OCI-LY3 (cell line): ENCODE measurements around the gene ATOH1.

Source experiments
- H2AFZ ChIP-seq: fragments of 200-600, 300-600 bp; shearing (Covaris generic); 2 replicates; pipeline ENCODE4 v1.6.0; 2014; ENCODE audit warnings: antibody characterized with exemption, low read depth, low read length
- H3K27ac ChIP-seq: fragments of 200-600, 300-600 bp; sonication (generic); 2 replicates; pipeline ENCODE4 v1.5.1; 2014; ENCODE audit warnings: mild to moderate bottlenecking, low read length, moderate library complexity, mixed read lengths
- H3K27me3 ChIP-seq: fragments of 200-600, 300-600 bp; sonication (generic); 2 replicates; pipeline ENCODE4 v1.6.1; 2014; ENCODE audit warnings: low read depth, low read length, mixed read lengths
- H3K36me3 ChIP-seq: fragments of 200-600, 300-600 bp; sonication (generic); replicated peaks from 2 replicates; pipeline ENCODE3; 2014; ENCODE audit warnings: low read depth, low read length, mixed read lengths
- H3K4me1 ChIP-seq: fragments of 300-600, 200-600 bp; sonication (generic); 2 replicates; pipeline ENCODE4 v1.6.1; 2014; ENCODE audit warnings: low read length, mixed read lengths
- H3K4me2 ChIP-seq: fragments of 200-600, 300-600 bp; sonication (generic); 2 replicates; pipeline ENCODE4 v1.6.1; 2014; ENCODE audit warnings: low read length, mixed read lengths
- H3K4me3 ChIP-seq: fragments of 300-600, 200-600 bp; sonication (generic); 2 replicates; pipeline ENCODE4 v1.5.1; 2014; ENCODE audit warnings: antibody characterized with exemption, mild to moderate bottlenecking, low read length, moderate library complexity
- H3K79me2 ChIP-seq: fragments of 300-600, 200-600 bp; shearing (Covaris generic); 2 replicates; pipeline ENCODE4 v1.6.1; 2014; ENCODE audit warnings: mild to moderate bottlenecking, low read length, mixed read lengths
- H3K9ac ChIP-seq: fragments of 300-600, 200-600 bp; shearing (Covaris generic); 2 replicates; pipeline ENCODE4 v1.6.0; 2014; ENCODE audit warnings: mild to moderate bottlenecking, low read length, moderate library complexity
- H3K9me3 ChIP-seq: fragments of 200-600, 300-600 bp; shearing (Covaris generic); 2 replicates; pipeline ENCODE4 v1.6.1; 2014; ENCODE audit warnings: low read length, mixed read lengths; ENCODE audit not compliant: insufficient read depth
- H4K20me1 ChIP-seq: fragments of 200-600, 300-600 bp; sonication (generic); 2 replicates; pipeline ENCODE4 v1.6.1; 2016; ENCODE audit warnings: low read length, mixed read lengths; ENCODE audit not compliant: insufficient read depth
- CTCF ChIP-seq: fragments of 200-600, 300-600 bp; sonication (generic); IDR thresholded peaks from 2 replicates; pipeline ENCODE4 v1.5.1; 2014; ENCODE audit warnings: antibody characterized with exemption, low read length, low read depth
- EZH2phosphoT487 ChIP-seq: fragments of 200-600 bp; shearing (Covaris generic); IDR thresholded peaks from 2 replicates; pipeline ENCODE4 v1.6.1; 2018; ENCODE audit warnings: antibody characterized with exemption, mixed run types, low read depth

Gene ATOH1

DNA sequence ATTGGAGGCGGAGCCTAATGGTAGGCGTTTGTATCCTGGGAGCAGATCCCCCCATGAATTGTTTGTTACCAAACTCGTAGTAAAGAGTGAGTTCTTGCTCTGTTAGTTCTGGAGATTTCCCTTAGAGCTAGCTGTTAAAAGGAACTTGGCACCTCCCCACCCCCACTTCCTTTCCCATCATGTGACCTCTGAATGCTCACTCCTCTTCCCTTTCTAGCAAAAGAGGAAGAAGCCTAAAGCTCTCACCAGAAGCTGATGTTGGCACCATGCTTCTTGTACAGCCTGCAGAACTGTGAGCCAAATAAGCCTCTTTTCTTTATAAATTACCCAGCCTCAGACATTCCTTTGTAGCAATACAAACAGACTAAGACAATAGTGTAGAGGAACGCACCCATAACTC, 13.8 kb upstream of the ATOH1 start:
- Histone ChIP-seq H2AFZ (peak overlapping the region; percentile 57; the same call in 1 of the 2 replicates), H3K36me3 (no peaks in the 10 kb centered on the region)

DNA sequence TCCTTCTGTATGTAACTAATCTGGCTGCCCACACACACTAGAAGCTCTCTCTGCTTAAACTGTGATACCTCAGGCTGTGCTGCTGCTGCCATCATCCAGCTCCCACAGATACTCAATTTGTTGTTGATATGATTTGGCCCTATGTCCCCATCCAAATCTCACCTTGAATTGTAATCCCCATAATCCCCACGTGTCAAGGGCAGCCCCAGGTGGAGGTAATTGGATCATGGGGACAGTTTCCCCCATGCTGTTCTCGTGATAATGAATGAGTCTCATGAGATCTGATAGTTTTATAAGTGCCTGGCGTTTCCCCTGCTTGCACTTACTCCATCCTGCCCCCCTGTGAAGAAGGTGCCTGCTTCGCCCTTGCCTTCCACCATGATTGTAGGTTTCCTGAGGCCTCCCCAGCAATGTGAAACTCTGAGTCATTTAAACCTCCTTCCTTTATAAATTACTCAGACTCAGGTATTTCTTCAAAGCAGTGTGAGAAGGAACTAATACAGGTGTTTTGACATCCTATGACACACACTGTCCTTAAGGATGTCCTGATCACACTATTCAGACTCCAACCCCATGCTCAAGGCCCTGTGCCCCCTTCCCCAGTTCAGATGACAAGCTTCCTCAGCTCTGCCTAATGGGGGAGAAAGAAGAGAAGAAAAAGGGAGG, 2.9 kb upstream of the ATOH1 start:
- H4K20me1 ChIP-seq = no peaks in the 10 kb centered on the region
- no peak overlapping the region for H2AFZ ChIP-seq
- no peaks in the 10 kb centered on the region for H3K36me3 ChIP-seq
- H3K27ac ChIP-seq = no peak overlapping the region
- no peaks in the 10 kb centered on the region for H3K9me3 ChIP-seq
- no peak overlapping the region for H3K9ac ChIP-seq
- no peak overlapping the region for H3K4me2 ChIP-seq
- TF ChIP-seq EZH2phosphoT487 (no peak), CTCF (no peak)
- no peaks in the 10 kb centered on the region for H3K79me2 ChIP-seq
- H3K27me3 ChIP-seq = no peaks in the 10 kb centered on the region
- H3K4me3 ChIP-seq = no peak overlapping the region
- peaks cover 7% of the 10 kb centered on the region for H3K4me1 ChIP-seq

More for the DNA sequence above, 13.8 kb upstream of the ATOH1 start:
- no peaks in the 10 kb centered on the region for H3K9me3 ChIP-seq
- no peak overlapping the region for H3K27ac ChIP-seq
- H4K20me1 ChIP-seq = no peaks in the 10 kb centered on the region
- no peak overlapping the region for H3K9ac ChIP-seq
- no peak overlapping the region for H3K4me3 ChIP-seq
- no peaks in the 10 kb centered on the region for H3K79me2 ChIP-seq
- H3K27me3 ChIP-seq = no peaks in the 10 kb centered on the region
- no peak overlapping the region for H3K4me2 ChIP-seq
- TF ChIP-seq EZH2phosphoT487 (no peak), CTCF (no peak)
- H3K4me1 ChIP-seq = peaks cover 8% of the 10 kb centered on the region; the same call in 1 of the 2 replicates

DNA sequence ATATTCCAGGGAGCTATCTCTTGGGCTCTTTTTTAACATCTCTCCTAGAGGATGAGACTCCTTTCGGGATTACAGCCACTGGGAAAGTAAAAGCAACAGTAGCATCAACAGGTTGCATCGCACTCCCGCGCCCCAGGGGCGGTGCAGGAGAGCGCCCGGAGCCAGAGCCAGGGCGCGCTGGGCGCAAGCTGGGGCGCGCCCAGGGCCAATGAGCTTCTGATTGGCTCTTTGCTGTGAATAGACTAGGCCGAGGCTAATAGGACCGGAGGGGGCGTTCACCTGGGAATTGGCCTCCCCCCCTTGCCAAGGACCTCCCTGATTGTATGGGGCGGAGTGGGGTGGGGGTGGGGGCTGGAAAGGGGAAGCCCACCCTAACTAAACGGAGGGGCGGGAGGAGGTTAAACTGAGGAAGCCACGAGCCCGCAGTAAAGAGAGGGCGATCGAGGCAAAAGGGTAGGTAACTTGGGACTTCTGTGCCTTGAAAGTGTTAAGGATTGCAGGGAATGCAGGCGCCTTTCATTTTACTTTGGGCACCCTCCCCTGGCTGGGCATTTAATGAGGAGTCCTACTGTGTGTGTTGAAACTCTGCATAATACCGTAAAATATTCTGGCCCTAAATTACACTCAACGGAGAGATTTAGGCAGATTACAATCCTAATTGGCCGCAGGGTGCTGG, 1.1 kb upstream of the ATOH1 start:
- Histone ChIP-seq H3K27me3 (no peaks in the 10 kb centered on the region), H3K4me2 (no peak overlapping the region), H3K27ac (no peak overlapping the region), H3K4me1 (peaks cover 7% of the 10 kb centered on the region), H3K9ac (no peak overlapping the region), H3K79me2 (no peaks in the 10 kb centered on the region), H4K20me1 (no peaks in the 10 kb centered on the region), H3K9me3 (no peaks in the 10 kb centered on the region), H2AFZ (no peak overlapping the region), H3K36me3 (no peaks in the 10 kb centered on the region), H3K4me3 (no peak overlapping the region)
- TF ChIP-seq CTCF (no peak), EZH2phosphoT487 (no peak)

GRCh38 chr4:93828995-93829819, 654 bp downstream of the ATOH1 start:
- peaks cover 7% of the 10 kb centered on the region for H3K4me1 ChIP-seq
- H3K27me3 ChIP-seq = no peaks in the 10 kb centered on the region
- H3K4me3 ChIP-seq = no peak overlapping the region
- TF ChIP-seq EZH2phosphoT487 (no peak), CTCF (no peak)
- no peak overlapping the region for H3K4me2 ChIP-seq
- H3K79me2 ChIP-seq = no peaks in the 10 kb centered on the region
- H2AFZ ChIP-seq = no peak overlapping the region
- H3K36me3 ChIP-seq = no peaks in the 10 kb centered on the region
- H3K9ac ChIP-seq = no peak overlapping the region
- no peaks in the 10 kb centered on the region for H3K9me3 ChIP-seq
- H3K27ac ChIP-seq = no peak overlapping the region
- H4K20me1 ChIP-seq = no peaks in the 10 kb centered on the region
